H1 (cell line): ENCODE data around the gene HMCES. TPM values are rescaled to one million over a fixed set of nuclear protein-coding genes. Genes with fewer than 3 reads are reported as not detected.

Experiments used
- CTCF ChIA-PET: fragments of 300-600 bp; sonication (Branson Sonifier 250); formaldehyde crosslinking; loops from one replicate; lab custom pipeline; 2021; ENCODE audit not compliant: partially characterized antibody; lab: Charles Lee
- POLR2A ChIA-PET: fragments of 300-600 bp; sonication (Branson Sonifier 250); formaldehyde crosslinking; loops from one replicate; lab custom pipeline; 2021; ENCODE audit warnings: inconsistent platforms; ENCODE audit not compliant: partially characterized antibody; lab: Charles Lee
- DNase-seq, 2 experiments: peaks; one replicate each; pipeline versions ENCODE4 v3.0.0 to v3.0.0-alpha.2; 2010 to 2022; ENCODE audit warnings: low spot score in 2 of 2, low read depth in 1 of 2, mixed read lengths in 1 of 2
- FAIRE-seq: peaks from 2 replicates; lab custom pipeline; 2011; peaks lifted over from hg19 to GRCh38; lab: Jason Lieb, UNC
- H2AFZ ChIP-seq: 2 replicates; pipeline ENCODE4 v1.8.1; 2012; ENCODE audit warnings: low read length, inconsistent platforms
- H2AK5ac ChIP-seq: 2 replicates; pipeline ENCODE4 v1.6.1; 2013; ENCODE audit warnings: low read depth, low read length
- H2BK120ac ChIP-seq: replicated peaks from 2 replicates; pipeline ENCODE3; 2013; ENCODE audit warnings: low read depth, low read length, inconsistent platforms
- H2BK12ac ChIP-seq: 2 replicates; pipeline ENCODE4 v1.6.1; 2013; ENCODE audit warnings: low read depth, low read length
- H2BK15ac ChIP-seq: 2 replicates; pipeline ENCODE4 v1.6.1; 2013; ENCODE audit warnings: low read length
- H2BK20ac ChIP-seq: 2 replicates; pipeline ENCODE4 v1.6.1; 2013; ENCODE audit warnings: low read length
- H2BK5ac ChIP-seq: 2 replicates; pipeline ENCODE4 v1.6.1; 2013; ENCODE audit warnings: low read depth, low read length
- H3K14ac ChIP-seq: 2 replicates; pipeline ENCODE4 v1.6.1; 2013; ENCODE audit warnings: inconsistent platforms; ENCODE audit not compliant: insufficient read length
- H3K18ac ChIP-seq: 2 replicates; pipeline ENCODE4 v1.6.1; 2013; ENCODE audit warnings: low read length; ENCODE audit errors: extremely low read depth
- H3K23ac ChIP-seq: 2 replicates; pipeline ENCODE4 v1.6.1; 2013; ENCODE audit warnings: inconsistent platforms; ENCODE audit not compliant: insufficient read length
- H3K23me2 ChIP-seq: 2 replicates; pipeline ENCODE4 v1.6.1; 2013; ENCODE audit warnings: low read depth, low read length
- H3K27ac ChIP-seq: 2 replicates; pipeline ENCODE4 v1.6.1; 2011; ENCODE audit warnings: low read depth, low read length, inconsistent platforms
- H3K27me3 ChIP-seq, 4 experiments: replicated peaks in 1 of 4; 1 replicate in 1 of 4; 2 replicates in 3 of 4; pipeline versions ENCODE4 v1.6.1 to v1.8.1; 2011 to 2013; ENCODE audit warnings: low read length in 3 of 4, mild to moderate bottlenecking in 3 of 4, inconsistent platforms in 2 of 4, mixed read lengths in 2 of 4, moderate library complexity in 1 of 4; ENCODE audit not compliant: control insufficient read depth in 3 of 4, insufficient read depth in 3 of 4; ENCODE audit errors: extremely low read depth in 1 of 4
- H3K36me3 ChIP-seq, 4 experiments: 2 replicates each; pipeline versions ENCODE4 v1.6.1 to v1.8.1; 2011 to 2013; ENCODE audit warnings: mild to moderate bottlenecking in 4 of 4, low read length in 3 of 4, moderate library complexity in 2 of 4, control low read depth in 1 of 4, inconsistent platforms in 1 of 4; ENCODE audit not compliant: insufficient read depth in 4 of 4, control insufficient read depth in 2 of 4
- H3K4ac ChIP-seq: replicated peaks from 2 replicates; pipeline ENCODE3; 2013; ENCODE audit warnings: low read length, low read depth, mixed read lengths, inconsistent platforms; ENCODE audit not compliant: insufficient read length
- H3K4me1 ChIP-seq, 4 experiments: replicated peaks in 1 of 4; 1 replicate in 1 of 4; 2 replicates in 3 of 4; pipeline versions ENCODE4 v1.6.1 to v1.8.1; 2011 to 2013; ENCODE audit warnings: low read length in 3 of 4, inconsistent platforms in 2 of 4, mixed read lengths in 1 of 4; ENCODE audit not compliant: insufficient read depth in 4 of 4, control insufficient read depth in 3 of 4
- H3K4me2 ChIP-seq, 2 experiments: 2 replicates each; pipeline versions ENCODE4 v1.6.1 to v1.8.1; 2011 to 2013; ENCODE audit warnings: low read depth in 2 of 2, low read length in 2 of 2, control low read depth in 1 of 2, inconsistent platforms in 1 of 2, mild to moderate bottlenecking in 1 of 2; ENCODE audit not compliant: insufficient read depth in 1 of 2
- H3K4me3 ChIP-seq, 4 experiments: fragments of 200-600, 300-600 bp in 1 of 4; sonication (generic), shearing (Covaris generic), sonication (Bioruptor Twin) in 1 of 4; 2 replicates each; pipeline versions ENCODE4 v1.5.1 to v1.8.1; 2011 to 2016; ENCODE audit warnings: low read length in 4 of 4, low read depth in 3 of 4, control low read depth in 2 of 4, inconsistent platforms in 2 of 4, mild to moderate bottlenecking in 2 of 4, mixed read lengths in 1 of 4, moderate library complexity in 1 of 4; ENCODE audit not compliant: insufficient read depth in 2 of 4; ENCODE audit errors: extremely low read depth in 1 of 4
- H3K56ac ChIP-seq: replicated peaks from 2 replicates; pipeline ENCODE3; 2013; ENCODE audit warnings: low read depth, mild to moderate bottlenecking, mixed read lengths, low read length, inconsistent platforms; ENCODE audit not compliant: insufficient read length
- H3K79me1 ChIP-seq: 2 replicates; pipeline ENCODE4 v1.6.1; 2013; ENCODE audit warnings: low read depth, low read length, control low read depth
- H3K79me2 ChIP-seq, 2 experiments: 2 replicates each; pipeline versions ENCODE4 v1.6.1 to v1.8.1; 2012 to 2013; ENCODE audit warnings: low read length in 2 of 2, mild to moderate bottlenecking in 2 of 2, inconsistent platforms in 1 of 2; ENCODE audit not compliant: insufficient read depth in 2 of 2, control insufficient read depth in 1 of 2
- H3K9ac ChIP-seq, 4 experiments: replicated peaks in 1 of 4; 1 replicate in 1 of 4; 2 replicates in 3 of 4; pipeline versions ENCODE4 v1.6.1 to v1.8.1; 2011 to 2013; ENCODE audit warnings: low read depth in 3 of 4, low read length in 3 of 4, control low read depth in 2 of 4, mild to moderate bottlenecking in 2 of 4, moderate library complexity in 2 of 4, inconsistent platforms in 1 of 4; ENCODE audit errors: extremely low read depth in 1 of 4
- H3K9me3 ChIP-seq, 2 experiments: 2 replicates each; pipeline versions ENCODE4 v1.6.1 to v1.8.1; 2012 to 2013; ENCODE audit warnings: mild to moderate bottlenecking in 2 of 2, moderate library complexity in 2 of 2, control low read depth in 1 of 2, inconsistent platforms in 1 of 2, low read depth in 1 of 2, low read length in 1 of 2, mixed read lengths in 1 of 2; ENCODE audit not compliant: insufficient read depth in 2 of 2
- H4K20me1 ChIP-seq, 2 experiments: replicated peaks in 1 of 2; 2 replicates each; pipeline versions ENCODE3 to v1.8.1; 2011 to 2013; ENCODE audit warnings: inconsistent platforms in 2 of 2, low read length in 2 of 2, mild to moderate bottlenecking in 1 of 2; ENCODE audit not compliant: insufficient read depth in 2 of 2, control insufficient read depth in 1 of 2
- H4K5ac ChIP-seq: 2 replicates; pipeline ENCODE4 v1.6.1; 2013; ENCODE audit warnings: low read length, low read depth, mixed read lengths, inconsistent platforms; ENCODE audit not compliant: insufficient read length
- H4K8ac ChIP-seq: 2 replicates; pipeline ENCODE4 v1.8.0; 2013; ENCODE audit warnings: mild to moderate bottlenecking, moderate library complexity, low read length, inconsistent platforms; ENCODE audit not compliant: insufficient read depth; ENCODE audit errors: extremely low read depth
- H4K91ac ChIP-seq: replicated peaks from 2 replicates; pipeline ENCODE3; 2013; ENCODE audit warnings: low read length, mixed read lengths, inconsistent platforms; ENCODE audit not compliant: insufficient read length
- GABPA ChIP-seq: IDR thresholded peaks from 2 replicates; pipeline ENCODE4 v1.6.1; 2011; ENCODE audit warnings: mild to moderate bottlenecking, low read length, moderate library complexity, borderline replicate concordance; ENCODE audit not compliant: insufficient read depth
- POU5F1 ChIP-seq: IDR thresholded peaks from 2 replicates; pipeline ENCODE4 v1.6.1; 2011; ENCODE audit warnings: low read depth, mild to moderate bottlenecking, low read length, moderate library complexity
- RBBP5 ChIP-seq: IDR thresholded peaks from 2 replicates; pipeline ENCODE4 v1.7.1; 2012; ENCODE audit warnings: low read depth, mild to moderate bottlenecking, inconsistent platforms, low read length, moderate library complexity, borderline replicate concordance
- WGBS, 2 experiments: shearing (Covaris generic) in 1 of 2; methylation state at CpG; one replicate each; pipeline versions ENCODE4 v1.1.6 to v1.1.7; 2013 to 2015; ENCODE audit warnings: low lambda C conversion rate in 2 of 2, mixed read lengths in 2 of 2, inconsistent platforms in 1 of 2, low coverage in 1 of 2, missing lambda C conversion rate in 1 of 2; ENCODE audit not compliant: insufficient replicate concordance in 2 of 2, insufficient coverage in 1 of 2, insufficient read length in 1 of 2; ENCODE audit errors: extremely low coverage in 1 of 2, missing lambda C conversion rate in 1 of 2; 5-methylcytosine and 5-hydroxymethylcytosine counted together
- microRNA-seq, 2 experiments: library from miRNA; unstranded; fragments of <30 nt; microRNA quantifications; one replicate each; pipeline versions ENCODE4 to v1.2.0, GENCODE V29; 2016 to 2020; ENCODE audit warnings: borderline microRNAs expressed in 2 of 2, borderline number of aligned reads in 2 of 2, borderline replicate concordance in 1 of 2
- polyA plus RNA-seq, 7 experiments: library from polyadenylated mRNA; depleted of rRNA in 3 of 7; stranded (reverse) in 5 of 7; unstranded in 2 of 7; fragments of >200 nt in 5 of 7; fragments of 200-250 nt in 2 of 7; gene quantifications; 1 replicate in 5 of 7; 2 replicates in 1 of 7; 4 replicates in 1 of 7; pipeline versions ENCODE4 v1.2.1 to v1.2.3, GENCODE V29; 2011 to 2013; ENCODE audit warnings: missing spikeins in 2 of 7, mixed read lengths in 2 of 7
- small RNA-seq: library from polyadenylated mRNA; stranded (forward); fragments of <200 nt; extraction: miRNeasy Mini kit (QIAGEN cat#:217004); gene quantifications from one replicate; pipeline ENCODE3, GENCODE V24; 2013; ENCODE audit not compliant: insufficient read depth
- total RNA-seq: library from RNA; stranded (reverse); fragmentation: NEBNext Ultra II Directional; extraction: Animal tissue kit (Norgen Biotek cat#: 25700); gene quantifications from 2 replicates; pipeline ENCODE4 v1.2.1, GENCODE V29; 2021

Gene HMCES
- total and polyA plus RNA-seq, 2 of the 8 experiments (the other 6 are each of a cell fraction or from before 2014, with no cell fraction given) = 27.6 to 49.5 TPM

GRCh38 chr3:129353589-129353941 lies 74.9 kb downstream of the HMCES start:
- no peak for FAIRE-seq

More at GRCh38 chr3:129353589-129353941, 74.9 kb downstream of the HMCES start:
- Histone ChIP-seq H3K23ac (no peak overlapping the region), H3K36me3 (no peaks in the 10 kb centered on the region), H3K23me2 (no peaks in the 10 kb centered on the region), H3K4ac (no peak overlapping the region), H2BK12ac (no peak overlapping the region), H3K4me3 (no peak overlapping the region), H2AK5ac (no peak overlapping the region), H3K4me2 (no peak overlapping the region), H3K14ac (no peak overlapping the region), H3K9ac (no peak overlapping the region), H2BK5ac (no peak overlapping the region), H4K91ac (no peak overlapping the region), H3K9me3 (no peaks in the 10 kb centered on the region), H3K56ac (no peak overlapping the region), H2BK20ac (no peak overlapping the region), H3K18ac (no peak overlapping the region), H3K79me1 (no peaks in the 10 kb centered on the region), H4K8ac (no peak overlapping the region), H4K5ac (no peak overlapping the region), H3K27me3 (no peaks in the 10 kb centered on the region), H2BK15ac (no peak overlapping the region), H3K79me2 (no peaks in the 10 kb centered on the region), H4K20me1 (peaks cover 0 to 1% of the 10 kb centered on the region in 2 experiments), H3K4me1 (peaks cover 0 to 7% (median 1%) of the 10 kb centered on the region in 4 experiments; a peak in 3 of 7 replicates)
- no peak for DNase-seq
- WGBS, 2 experiments = 85% methylated on average over 5 of the region's 5 CpGs; no CpG with 5 or more reads in 1 of the 2 experiments
- TF ChIP-seq RBBP5 (no peak), GABPA (no peak), POU5F1 (no peak)
- TF ChIP-seq, all 59 proteins: peak for 0
- ChIA-PET POLR2A (interaction anchor here (0.9 to 2.8 kb wide), 3 partner anchors 9 to 38 kb away, joined by 3 to 16 read pairs (median 4); a partner anchor contains a TSS), CTCF (interaction anchor here (1.2 to 3.0 kb wide), 12 partner anchors 9 to 88 kb away, joined by 3 to 14 read pairs (median 6); no protein-coding TSS in a partner anchor)
- H3K27ac ChIP-seq = no peak overlapping the region
- H2BK120ac ChIP-seq = no peak overlapping the region
- H2AFZ ChIP-seq = no peak overlapping the region

Small RNA genes within 50 kb of the gene (microRNA-seq; reads per million reads assigned to microRNA genes)
- 0 reads per million in 2 experiments for gene MIR6826

Small RNA genes within 50 kb of the gene (small RNA-seq; reads per million reads assigned to genes)
- gene MIR6826 = not detected

Other genes with a start within 250 kb of the HMCES start
- gene GP9, start 218.1 kb upstream of the HMCES start, total RNA-seq = not detected in 2 replicates
- not detected in 2 replicates for gene GP9, start 218.1 kb upstream of the HMCES start, polyA plus RNA-seq (2011; rRNA removed)
- 18.7 and 19.4 TPM in 2 replicates for gene RAB43, start 157.1 kb upstream of the HMCES start, total RNA-seq
- 13.1 and 18.7 TPM in 2 replicates for gene RAB43, start 157.1 kb upstream of the HMCES start, polyA plus RNA-seq (2011; rRNA removed)
- gene ISY1, start 117.8 kb upstream of the HMCES start, total RNA-seq = 16.6 and 21.8 TPM in 2 replicates
- gene ISY1, start 117.8 kb upstream of the HMCES start, polyA plus RNA-seq (2011; rRNA removed) = 27.8 and 38.7 TPM in 2 replicates
- gene CNBP, start 95.0 kb upstream of the HMCES start, total RNA-seq = 351 and 371 TPM in 2 replicates
- 230 and 315 TPM in 2 replicates for gene CNBP, start 95.0 kb upstream of the HMCES start, polyA plus RNA-seq (2011; rRNA removed)
- gene COPG1, start 29.3 kb upstream of the HMCES start, total RNA-seq = 104 and 106 TPM in 2 replicates
- 50.7 and 52.7 TPM in 2 replicates for gene COPG1, start 29.3 kb upstream of the HMCES start, polyA plus RNA-seq (2011; rRNA removed)
- 0.75 and 0.99 TPM in 2 replicates for gene EFCAB12, start 149.8 kb downstream of the HMCES start, total RNA-seq
- gene EFCAB12, start 149.8 kb downstream of the HMCES start, polyA plus RNA-seq (2011; rRNA removed) = 0.60 and 0.71 TPM in 2 replicates
- 33.4 and 35.8 TPM in 2 replicates for gene MBD4, start 161.1 kb downstream of the HMCES start, total RNA-seq
- 11.1 and 11.2 TPM in 2 replicates for gene MBD4, start 161.1 kb downstream of the HMCES start, polyA plus RNA-seq (2011; rRNA removed)
- 23.7 and 26.2 TPM in 2 replicates for gene IFT122, start 161.4 kb downstream of the HMCES start, total RNA-seq
- gene IFT122, start 161.4 kb downstream of the HMCES start, polyA plus RNA-seq (2011; rRNA removed) = 25.1 and 37.8 TPM in 2 replicates
- gene RHO, start 249.8 kb downstream of the HMCES start, total RNA-seq = not detected in 2 replicates
- not detected in 2 replicates for gene RHO, start 249.8 kb downstream of the HMCES start, polyA plus RNA-seq (2011; rRNA removed)